GM19463 (cell line): ENCODE measurements around the gene MUS81.
"Not testable (repeated sequence)": the region's sequence is repeated elsewhere in the genome, so short reads cannot be mapped to it uniquely, and the experiment has no call there.

Experiments used
- ATAC-seq: cut with Tn5 transposase; IDR thresholded peaks from one replicate; pipeline ENCODE4 v1.9.1; 2021; ENCODE audit warnings: mild to moderate bottlenecking, moderate library complexity; ENCODE audit not compliant: unreplicated experiment

The MUS81 gene

GRCh38 chr11:65891219-65892136 lies 31.2 kb downstream of the MUS81 start:
- no peak for ATAC-seq

GRCh38 chr11:65892137-65892540 lies 31.9 kb downstream of the MUS81 start:
- ATAC-seq = not testable (repeated sequence)

GRCh38 chr11:65892661-65893317 lies 32.6 kb downstream of the MUS81 start:
- no peak for ATAC-seq

- no peak for ATAC-seq
Observed at GRCh38 chr11:65894034-65894591, 33.9 kb downstream of the MUS81 start.

DNA sequence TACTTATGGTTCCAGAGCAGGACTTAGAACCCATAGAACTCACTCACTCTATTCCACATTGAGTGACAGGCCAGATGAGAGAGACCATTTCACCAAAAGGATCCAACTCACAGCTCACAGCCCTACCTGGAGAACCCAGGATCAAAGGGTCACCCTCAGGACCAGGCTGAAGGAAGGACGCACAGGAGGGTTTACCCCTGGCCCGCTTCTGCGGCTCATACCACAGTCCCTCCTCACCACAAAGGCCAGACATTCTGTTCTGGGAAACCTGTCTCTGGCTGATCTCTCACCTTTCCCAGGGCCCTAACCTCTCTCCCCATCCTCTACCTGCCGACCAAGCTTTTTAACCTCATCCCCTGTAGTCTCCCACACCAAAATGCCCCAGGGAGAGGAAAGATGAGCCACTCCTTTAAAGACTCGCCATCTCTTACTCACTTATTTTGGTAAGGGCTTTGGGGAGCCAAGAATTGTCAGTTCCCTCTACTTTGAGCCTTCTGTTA lies 35.3 kb downstream of the MUS81 start:
- ATAC-seq = no peak

- ATAC-seq = no peak
Observed at GRCh38 chr11:65896034-65896999, 36.1 kb downstream of the MUS81 start.

DNA sequence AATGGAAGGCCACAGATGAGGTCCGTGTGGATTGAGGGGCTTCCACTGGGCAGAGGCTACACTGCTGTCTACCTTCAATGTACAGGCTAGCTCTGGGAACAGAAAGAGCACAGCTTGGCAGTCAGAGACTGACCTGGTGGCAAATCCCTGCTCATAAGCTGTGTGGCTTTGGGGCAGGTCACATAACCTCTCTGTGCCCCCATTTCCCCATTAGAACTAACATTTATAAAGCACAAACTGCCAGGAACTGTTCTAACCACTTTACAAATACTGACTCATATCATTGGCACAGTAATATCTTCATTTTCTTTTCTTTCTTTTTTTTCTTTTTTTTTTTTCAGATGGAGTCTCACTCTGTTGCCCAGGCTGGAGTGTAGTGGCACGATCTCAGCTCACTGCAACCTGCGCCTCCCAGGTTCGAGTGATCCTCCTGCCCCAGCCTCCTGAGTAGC lies 36.8 kb downstream of the MUS81 start:
- no peak for ATAC-seq

DNA sequence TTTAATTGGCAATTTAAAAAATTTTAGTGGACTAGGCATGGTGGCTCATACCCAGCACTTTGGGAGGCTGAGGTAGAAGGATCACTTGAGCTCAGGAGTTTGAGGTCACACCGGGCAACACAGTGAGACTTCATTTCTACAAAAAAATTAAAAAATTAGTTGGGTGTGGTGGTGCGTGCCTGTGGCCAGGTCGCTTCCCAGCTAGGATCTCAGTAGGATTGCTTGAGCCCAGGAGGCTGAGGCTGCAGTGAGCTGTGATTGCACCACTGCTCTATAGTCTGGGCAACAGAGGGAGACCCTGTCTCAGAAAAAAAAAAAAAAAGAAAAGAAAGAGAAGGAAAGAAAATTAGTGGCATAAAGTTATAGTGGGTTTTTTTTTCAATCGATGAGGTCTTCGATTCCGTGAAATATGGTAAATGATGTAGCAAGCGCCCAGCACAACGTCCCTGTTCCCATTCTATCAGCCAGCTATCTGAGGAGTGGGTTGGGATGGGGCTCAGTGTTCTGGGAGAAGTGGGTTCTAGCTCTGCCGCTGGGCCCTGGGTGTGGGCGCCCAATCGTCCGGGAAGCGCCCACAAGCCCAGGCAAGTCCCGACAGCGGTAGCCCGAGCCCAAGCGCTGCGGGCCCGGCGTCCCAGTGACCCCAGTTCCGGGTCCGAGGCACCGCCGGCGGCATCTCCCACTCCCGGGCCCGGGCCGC lies 38.6 kb downstream of the MUS81 start:
- ATAC-seq = no peak

- ATAC-seq = no peak
Observed at GRCh38 chr11:65899356-65900124, 39.3 kb downstream of the MUS81 start.

GRCh38 chr11:65900125-65900898 lies 40.1 kb downstream of the MUS81 start, which contains the start of gene FOSL1:
Gene FOSL1 (minus strand): TSS chr11:65900388. CDS start chr11:65900339, 49 bp downstream.
- ATAC-seq = peak; percentile 87

- ATAC-seq = no peak
Observed at GRCh38 chr11:65900899-65901180, 40.6 kb downstream of the MUS81 start.

DNA sequence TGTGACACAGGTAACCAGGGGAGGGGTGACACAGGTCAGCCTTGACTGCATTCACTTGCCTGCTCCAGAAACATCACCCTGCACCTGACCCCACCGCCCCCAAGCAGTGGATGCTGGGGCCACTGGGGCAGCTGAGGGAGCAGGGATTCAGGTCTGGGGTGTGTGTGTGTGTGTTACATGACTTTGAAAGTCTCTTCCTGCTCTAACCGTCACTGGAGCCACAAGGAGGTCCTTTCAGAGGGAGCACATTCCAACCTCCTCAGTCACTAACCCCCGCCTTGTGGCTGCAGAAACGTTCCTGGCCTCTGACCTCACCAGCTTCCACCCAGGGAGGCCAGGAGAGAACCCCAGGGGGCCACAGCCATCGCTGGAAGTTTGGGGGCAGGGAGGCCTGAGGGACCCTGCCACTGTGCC lies 42.8 kb downstream of the MUS81 start:
- no peak for ATAC-seq

DNA sequence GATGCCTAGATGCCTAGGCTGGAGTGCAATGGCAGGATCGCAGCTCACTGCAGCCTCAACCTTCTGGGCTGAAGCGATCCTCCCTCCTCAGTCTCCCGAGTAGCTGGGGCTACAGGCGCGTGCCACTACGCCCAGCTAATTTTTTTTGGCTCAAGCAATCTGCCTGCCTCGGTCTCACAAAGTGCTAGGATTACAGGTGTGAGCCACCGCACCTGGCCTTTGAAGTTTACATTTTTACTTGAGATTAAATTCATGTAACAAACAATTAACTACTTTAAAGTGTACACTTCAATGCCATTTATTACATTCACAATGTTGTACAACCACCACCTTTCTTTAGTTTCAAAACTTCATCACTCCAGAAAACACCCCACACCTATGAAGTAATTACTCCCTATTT lies 43.5 kb downstream of the MUS81 start:
- ATAC-seq = no peak

DNA sequence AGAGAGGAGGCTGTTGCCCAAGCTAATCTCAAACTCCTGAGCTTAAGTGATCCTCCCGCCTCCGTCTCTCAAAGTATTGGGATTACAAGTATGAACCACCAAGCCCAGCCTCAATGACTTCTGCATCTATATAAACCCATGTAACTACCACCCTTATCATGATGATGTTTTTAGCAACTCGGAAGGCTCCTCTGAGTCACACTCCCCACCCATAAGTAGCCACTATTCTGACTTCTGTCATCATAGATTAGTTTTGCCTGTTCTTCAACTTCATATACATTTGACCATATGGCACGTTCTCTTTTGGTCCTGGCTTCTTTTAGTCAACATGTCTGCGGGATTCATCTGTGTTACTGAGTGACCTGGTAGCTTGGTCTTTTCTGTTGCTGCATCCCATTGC lies 46.4 kb downstream of the MUS81 start:
- ATAC-seq = no peak

DNA sequence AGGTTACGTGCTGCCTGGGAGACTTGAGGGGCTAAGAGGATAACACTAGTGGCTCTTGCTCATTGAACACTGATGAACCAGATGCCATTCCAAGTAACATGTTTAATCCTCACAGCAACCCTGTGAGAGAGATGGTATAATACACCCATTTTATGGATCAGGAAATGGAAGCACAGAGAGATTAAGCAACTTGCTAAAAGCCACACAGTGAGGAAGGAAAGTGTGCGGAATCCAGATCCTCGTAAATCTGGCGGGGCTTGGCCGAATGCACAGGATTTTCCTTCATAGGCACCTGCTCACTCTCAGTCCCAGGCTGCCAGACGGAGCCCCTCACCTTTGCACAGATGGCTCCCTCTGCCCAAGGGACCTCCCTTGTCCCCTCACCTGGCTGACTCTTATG lies 47.6 kb downstream of the MUS81 start:
- ATAC-seq = no peak

- ATAC-seq = no peak
Observed at GRCh38 chr11:65911682-65912568, 51.7 kb downstream of the MUS81 start.

- no peak for ATAC-seq
Observed at GRCh38 chr11:65912845-65913244, 52.6 kb downstream of the MUS81 start.
